Measurements from ENCODE around the gene NRIP2. TPM values are rescaled to one million over a fixed set of nuclear protein-coding genes. Genes with fewer than 3 reads are reported as not detected.

The NRIP2 gene
- total RNA-seq: not detected in 2 replicates

DNA sequence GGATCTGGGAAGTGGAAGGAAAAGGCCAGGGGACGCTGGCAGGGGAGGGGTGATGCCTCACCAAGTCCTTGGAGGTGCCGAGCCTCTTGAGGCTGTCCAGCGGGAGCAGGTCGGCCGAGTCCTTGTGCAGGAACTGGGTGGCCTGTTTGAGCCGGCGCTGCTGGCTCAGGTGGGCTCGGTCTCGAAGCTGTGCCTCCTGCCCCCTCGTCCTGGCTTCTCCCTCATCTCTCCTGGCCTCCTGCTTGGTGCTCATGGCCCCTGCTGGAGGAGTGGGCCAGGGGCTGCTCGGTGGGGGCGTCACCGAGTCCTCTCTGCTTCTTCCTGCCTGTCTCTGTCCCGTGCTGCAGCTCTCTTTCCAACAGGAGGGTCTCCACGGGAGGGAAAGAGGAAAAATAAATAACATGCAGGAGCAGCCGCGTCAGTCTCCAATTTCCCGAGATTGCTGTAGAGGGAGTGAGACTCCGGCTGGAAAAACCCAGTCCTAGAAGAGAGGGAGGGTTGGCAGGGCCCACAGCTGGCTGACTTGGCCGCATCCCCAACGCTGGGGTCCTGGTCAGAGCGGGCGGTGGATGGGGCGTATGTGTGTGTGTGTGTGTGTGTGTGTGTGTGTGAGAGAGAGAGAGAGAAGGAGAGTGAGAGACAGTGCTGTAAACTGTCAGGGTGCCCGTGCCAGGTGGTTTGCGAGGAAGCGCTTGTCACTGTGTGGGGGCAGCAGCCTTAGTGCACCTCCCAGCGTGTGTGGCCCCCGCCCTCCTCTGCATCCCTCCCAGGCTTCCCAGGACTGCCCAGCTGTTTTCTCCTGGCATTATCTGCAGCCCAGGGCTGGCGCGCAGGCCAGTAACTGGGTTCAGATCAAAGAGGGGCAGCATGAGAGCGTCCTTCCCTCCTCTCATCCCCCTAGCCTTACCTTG is at the start of gene NRIP2:
Gene NRIP2, minus strand, starts transcription at position 455 of the 911 bp plus-strand sequence. Its CDS starts 52 bp downstream, at position 403.

GRCh38 chr12:2877047-2877952 is 42.5 kb upstream of the NRIP2 start, which contains the start of the genes FOXM1 and RHNO1:
TSS of gene FOXM1 (minus strand) at chr12:2877174. CDS start at chr12:2874478, 2,696 bp downstream.
TSS of gene RHNO1 (plus strand) at chr12:2877223. CDS start at chr12:2885367, 8,144 bp downstream.

DNA sequence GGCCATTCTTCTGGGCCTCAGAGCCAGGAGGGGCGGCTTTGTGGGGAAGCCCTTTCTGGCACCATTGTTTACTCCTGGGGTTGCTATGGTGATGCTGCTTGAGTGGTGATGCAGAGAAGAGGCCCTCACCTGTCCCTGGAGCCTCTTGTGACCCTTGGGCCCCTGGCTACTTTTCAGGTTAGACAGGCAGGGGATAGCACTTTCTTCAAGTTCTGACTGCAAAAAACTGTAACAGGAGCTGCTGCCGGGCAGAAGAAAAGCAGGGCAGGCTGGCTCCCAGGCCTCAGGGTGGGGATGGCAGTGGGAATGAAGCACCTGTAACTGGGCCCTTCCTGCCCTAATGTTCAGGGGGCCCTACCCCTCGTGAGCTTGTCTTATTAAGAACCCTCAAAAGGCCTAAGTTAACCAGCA is 22.2 kb upstream of the NRIP2 start, which contains the start of gene TEX52:
Gene TEX52, minus strand, starts transcription at position 19 of the 411 bp plus-strand sequence. Its CDS starts 13 bp downstream, at position 6.

DNA sequence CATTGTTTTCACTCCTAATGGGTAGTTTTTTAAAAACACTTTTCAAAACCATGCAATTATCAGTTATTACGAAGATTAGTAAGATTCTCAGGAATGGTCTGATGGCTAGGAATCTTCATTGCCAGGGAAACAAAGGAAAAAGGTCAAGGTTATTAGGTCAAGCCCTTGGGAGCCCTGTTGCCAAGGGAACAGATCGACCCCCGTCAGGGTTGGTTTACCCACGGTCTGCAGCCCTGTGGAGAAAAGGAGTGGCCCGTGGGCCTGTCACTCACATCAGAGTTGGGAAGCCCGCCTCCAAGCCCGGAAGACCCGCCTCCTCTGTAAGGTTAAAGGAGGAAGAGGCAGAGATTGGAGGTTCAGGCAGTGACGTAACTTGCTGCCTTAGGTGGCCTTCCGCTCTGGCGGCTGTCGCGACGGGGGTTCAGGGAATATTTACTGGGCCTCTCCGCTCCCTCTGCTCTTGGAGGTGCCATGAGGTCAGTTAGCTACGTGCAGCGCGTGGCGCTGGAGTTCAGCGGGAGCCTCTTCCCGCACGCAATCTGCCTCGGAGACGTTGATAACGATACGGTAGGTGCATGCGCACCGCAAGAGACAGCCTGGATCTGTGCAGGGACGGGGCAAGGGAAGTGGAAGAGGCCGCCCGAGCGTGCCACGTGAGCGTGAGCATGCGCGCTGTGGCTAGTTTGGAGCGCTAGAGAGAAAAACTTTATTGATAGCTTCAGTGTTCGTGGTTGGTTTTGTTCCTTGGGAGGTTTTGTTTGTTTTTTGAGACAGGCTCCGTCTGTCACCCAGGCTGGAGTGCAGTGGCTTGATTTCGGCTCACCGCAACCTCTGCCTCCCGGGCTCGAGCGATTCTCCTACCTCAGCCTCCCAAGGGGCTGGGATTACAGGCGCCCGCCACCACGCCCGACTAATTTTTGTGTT is 22.3 kb downstream of the NRIP2 start, which contains the start of gene ITFG2:
Gene ITFG2, plus strand, starts transcription at position 379 of the 924 bp plus-strand sequence. Its CDS starts 93 bp downstream, at position 472.

GRCh38 chr12:2794736-2795289 is 40.0 kb downstream of the NRIP2 start, which contains the start of gene FKBP4:
TSS of gene FKBP4 (plus strand) at chr12:2794970. CDS start at chr12:2795140, 170 bp downstream.

Other genes with a start within 250 kb of the NRIP2 start
- 35.5 and 60.3 TPM in 2 replicates for gene FKBP4, start 40.1 kb downstream of the NRIP2 start, total RNA-seq
- 11.0 and 25.7 TPM in 2 replicates for gene ITFG2, start 22.4 kb downstream of the NRIP2 start, total RNA-seq
- gene TEX52, start 22.0 kb upstream of the NRIP2 start, total RNA-seq: not detected in 2 replicates
- 8.9 and 10.2 TPM in 2 replicates for gene FOXM1, start 42.1 kb upstream of the NRIP2 start, total RNA-seq
- 16.2 and 17.2 TPM in 2 replicates for gene RHNO1, start 42.2 kb upstream of the NRIP2 start, total RNA-seq
- 9.9 and 15.7 TPM in 2 replicates for gene TULP3, start 55.9 kb upstream of the NRIP2 start, total RNA-seq
- 17.6 and 19.3 TPM in 2 replicates for gene TEAD4, start 124.4 kb upstream of the NRIP2 start, total RNA-seq
- 37.9 and 121 TPM in 2 replicates for gene TSPAN9, start 242.3 kb upstream of the NRIP2 start, total RNA-seq